Tibial artery (tissue), 4 donors: ENCODE results near the gene SUPT16H.

ENCODE experiments used
- DNase-seq, 2 donors: peaks; one replicate each; pipeline ENCODE4 v3.0.0-alpha.2; 2019
- H3K27ac ChIP-seq, 2 donors: fragments of 200-600 bp; sonication (generic) in 1 of 2; 1 replicate in 1 of 2; 2 replicates in 1 of 2; pipeline ENCODE4 v1.5.1; 2018 to 2019; ENCODE audit warnings: mild to moderate bottlenecking in 1 of 2
- H3K27me3 ChIP-seq, 2 donors: fragments of 200-600 bp; sonication (generic) in 1 of 2; one replicate each; pipeline versions ENCODE4 v1.5.1 to v1.6.0; 2016 to 2019
- H3K36me3 ChIP-seq, 3 donors: fragments of 200-600 bp; sonication (generic) in 2 of 3; one replicate each; pipeline ENCODE4 v1.5.1; 2016 to 2019; ENCODE audit warnings: mild to moderate bottlenecking in 2 of 3
- H3K4me1 ChIP-seq, 4 donors: fragments of 200-600 bp; sonication (generic) in 2 of 4; 1 replicate in 3 of 4; 2 replicates in 1 of 4; pipeline ENCODE4 v1.5.1; 2016 to 2019
- H3K4me3 ChIP-seq, 2 donors: fragments of 200-600 bp; sonication (generic) in 1 of 2; 1 replicate in 1 of 2; 2 replicates in 1 of 2; pipeline ENCODE4 v1.5.1; 2018 to 2019; ENCODE audit warnings: mild to moderate bottlenecking in 2 of 2
- H3K9me3 ChIP-seq, 3 donors: fragments of 200-600 bp; sonication (generic) in 1 of 3; one replicate each; pipeline ENCODE4 v1.5.1; 2016 to 2019
- intact Hi-C: fragments of 100-400 bp; cut with DNase I; formaldehyde crosslinking; loops from one replicate; pipeline ENCODE4 v1.15.0; 2023; ENCODE audit warnings: low total_unique reads
- TF ChIP-seq, protein P1 (sequence below), 2 experiments: fragments of 200-600 bp in 1 of 2; fragments of 450-650 bp in 1 of 2; IDR thresholded peaks; one replicate each; pipeline ENCODE4 v1.5.1; 2017 to 2019; ENCODE audit warnings: antibody characterized with exemption in 2 of 2, mild to moderate bottlenecking in 1 of 2, moderate library complexity in 1 of 2

Gene SUPT16H

DNA sequence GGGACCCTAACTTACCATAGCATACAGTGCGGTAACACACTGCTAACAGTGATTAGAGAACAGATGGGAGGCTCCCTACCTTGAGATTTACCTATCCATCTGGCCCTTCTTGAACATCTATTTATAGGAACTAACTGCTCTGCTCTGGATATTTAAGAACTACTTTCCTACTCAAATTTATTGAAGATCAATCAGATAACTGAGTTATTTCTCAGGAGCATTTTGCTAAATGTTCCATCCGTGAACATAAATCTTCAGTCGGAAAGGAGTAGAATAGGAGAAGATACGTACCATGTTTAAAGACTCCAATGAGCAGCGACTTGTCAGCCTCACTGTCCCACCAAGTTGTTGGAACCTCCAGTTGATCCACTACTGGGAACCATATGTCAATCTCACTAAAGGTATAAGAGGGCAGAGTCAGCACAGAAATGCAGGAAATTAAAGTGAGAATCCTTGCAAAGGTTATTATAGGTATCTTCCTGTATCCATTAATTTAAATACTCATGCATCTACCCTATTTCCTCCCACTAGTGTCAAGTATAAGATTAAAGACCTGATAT is 15.6 kb upstream of the SUPT16H start:
- Histone ChIP-seq H3K4me1 (no peaks in the 10 kb centered on the region), H3K4me3 (no peak overlapping the region), H3K27ac (no peak overlapping the region), H3K9me3 (no peaks in the 10 kb centered on the region), H3K27me3 (no peaks in the 10 kb centered on the region), H3K36me3 (peaks cover 97 to 100% (median 99%) of the 10 kb centered on the region in 3 donors)
- DNase-seq: no peak
- intact Hi-C loops: no loop called here
- TF ChIP-seq, protein P1, sequence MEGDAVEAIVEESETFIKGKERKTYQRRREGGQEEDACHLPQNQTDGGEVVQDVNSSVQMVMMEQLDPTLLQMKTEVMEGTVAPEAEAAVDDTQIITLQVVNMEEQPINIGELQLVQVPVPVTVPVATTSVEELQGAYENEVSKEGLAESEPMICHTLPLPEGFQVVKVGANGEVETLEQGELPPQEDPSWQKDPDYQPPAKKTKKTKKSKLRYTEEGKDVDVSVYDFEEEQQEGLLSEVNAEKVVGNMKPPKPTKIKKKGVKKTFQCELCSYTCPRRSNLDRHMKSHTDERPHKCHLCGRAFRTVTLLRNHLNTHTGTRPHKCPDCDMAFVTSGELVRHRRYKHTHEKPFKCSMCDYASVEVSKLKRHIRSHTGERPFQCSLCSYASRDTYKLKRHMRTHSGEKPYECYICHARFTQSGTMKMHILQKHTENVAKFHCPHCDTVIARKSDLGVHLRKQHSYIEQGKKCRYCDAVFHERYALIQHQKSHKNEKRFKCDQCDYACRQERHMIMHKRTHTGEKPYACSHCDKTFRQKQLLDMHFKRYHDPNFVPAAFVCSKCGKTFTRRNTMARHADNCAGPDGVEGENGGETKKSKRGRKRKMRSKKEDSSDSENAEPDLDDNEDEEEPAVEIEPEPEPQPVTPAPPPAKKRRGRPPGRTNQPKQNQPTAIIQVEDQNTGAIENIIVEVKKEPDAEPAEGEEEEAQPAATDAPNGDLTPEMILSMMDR (IDR thresholded peaks at IDR 0.05): no peak

DNA sequence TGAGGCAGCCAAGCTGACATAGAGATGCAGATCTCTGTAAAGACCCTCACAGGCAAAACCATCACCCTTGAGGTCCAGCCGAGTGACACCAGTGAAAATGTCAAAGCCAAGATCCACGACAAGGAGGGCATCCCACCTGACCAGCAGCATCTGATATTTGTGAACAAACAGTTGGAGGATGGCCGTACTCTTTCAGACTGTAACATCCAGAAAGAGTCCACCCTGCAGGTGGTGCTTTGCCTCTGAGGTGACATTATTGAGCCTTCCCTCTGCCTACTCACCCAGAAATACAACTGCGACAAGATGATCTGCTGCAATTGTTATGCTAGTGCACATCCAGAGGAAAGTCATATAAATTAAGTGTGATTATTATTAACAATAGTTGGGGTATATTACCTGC is 15.1 kb upstream of the SUPT16H start:
- DNase-seq: no peak
- Histone ChIP-seq H3K27me3 (no peaks in the 10 kb centered on the region), H3K4me3 (no peak overlapping the region), H3K36me3 (peaks cover 98 to 100% (median 99%) of the 10 kb centered on the region in 3 donors), H3K4me1 (no peaks in the 10 kb centered on the region), H3K9me3 (no peaks in the 10 kb centered on the region), H3K27ac (no peak overlapping the region)
- TF ChIP-seq, protein P1 (IDR thresholded peaks at IDR 0.05): no peak
- intact Hi-C loops: no loop called here

DNA sequence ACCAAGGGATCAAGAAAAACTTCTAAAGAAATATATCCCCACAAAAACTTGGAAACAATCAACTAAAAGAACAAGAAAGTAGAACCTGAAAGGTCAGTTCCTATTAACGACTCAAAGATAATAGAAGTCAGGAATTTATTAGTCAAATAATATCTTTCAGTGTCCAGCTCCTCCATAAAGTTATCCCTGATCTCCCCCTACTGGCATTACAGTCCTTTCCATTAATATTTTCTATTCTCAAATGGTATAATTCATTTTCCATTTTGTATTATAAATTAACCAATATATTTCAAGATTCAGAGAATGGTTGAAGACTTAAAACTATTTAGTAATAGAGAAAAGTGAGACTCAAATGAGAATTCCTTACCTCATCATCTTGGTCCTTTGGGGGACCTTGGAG is 11.6 kb upstream of the SUPT16H start:
- intact Hi-C loops: no loop called here
- Histone ChIP-seq H3K9me3 (no peaks in the 10 kb centered on the region), H3K27ac (no peak overlapping the region), H3K36me3 (peaks cover 95 to 100% (median 99%) of the 10 kb centered on the region in 3 donors), H3K27me3 (no peaks in the 10 kb centered on the region), H3K4me1 (no peaks in the 10 kb centered on the region), H3K4me3 (no peak overlapping the region)
- TF ChIP-seq, protein P1 (IDR thresholded peaks at IDR 0.05): no peak
- no peak for DNase-seq

DNA sequence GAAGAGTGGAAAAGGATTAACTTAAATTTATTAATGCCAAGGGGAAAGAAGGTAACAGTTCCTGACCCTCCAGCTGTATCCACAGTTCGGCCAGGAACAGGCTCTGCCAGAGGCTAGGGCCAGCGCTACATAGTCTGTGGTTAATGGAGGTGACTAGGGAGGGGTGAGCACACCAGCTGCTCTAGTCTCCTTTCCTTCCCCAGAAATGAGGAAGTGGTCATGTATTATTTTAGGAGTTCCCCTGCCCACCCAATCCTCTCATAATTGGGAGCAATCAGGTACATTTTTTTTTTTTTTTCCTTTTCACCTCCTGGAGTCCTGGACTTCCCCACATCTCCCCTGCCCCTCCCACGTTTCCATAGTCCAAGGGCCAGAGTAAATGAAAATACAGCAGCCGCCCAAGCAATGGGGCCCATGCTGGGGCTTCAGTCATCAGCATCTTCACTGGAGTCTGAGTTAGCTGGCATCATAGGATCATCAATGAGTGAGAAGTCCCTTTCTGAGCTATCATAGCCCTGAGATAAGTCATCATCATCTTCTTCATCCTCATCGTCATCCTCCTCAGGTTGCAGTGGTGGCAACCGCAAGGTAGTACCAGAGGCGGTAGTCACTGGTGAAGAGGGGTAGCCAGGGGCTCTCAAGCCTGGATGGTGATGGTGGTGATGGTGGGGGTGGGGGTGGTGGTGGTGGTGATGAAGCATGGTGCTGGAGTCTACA is 1.5 kb upstream of the SUPT16H start:
- Histone ChIP-seq H3K27ac (peak overlapping the region; percentile 76 to 91), H3K4me3 (peak overlapping the region in 1 of 2 donors; percentile 78), H3K36me3 (peaks cover 27 to 40% (median 28%) of the 10 kb centered on the region in 3 donors), H3K9me3 (no peaks in the 10 kb centered on the region), H3K27me3 (no peaks in the 10 kb centered on the region), H3K4me1 (peaks cover 0 to 30% (median 18%) of the 10 kb centered on the region in 4 donors)
- intact Hi-C loops: loop anchor here (10.0 kb wide), 1 partner anchor 151 kb away; no protein-coding TSS in a partner anchor
- no peak for DNase-seq
- TF ChIP-seq, protein P1 (IDR thresholded peaks at IDR 0.05): no peak

DNA sequence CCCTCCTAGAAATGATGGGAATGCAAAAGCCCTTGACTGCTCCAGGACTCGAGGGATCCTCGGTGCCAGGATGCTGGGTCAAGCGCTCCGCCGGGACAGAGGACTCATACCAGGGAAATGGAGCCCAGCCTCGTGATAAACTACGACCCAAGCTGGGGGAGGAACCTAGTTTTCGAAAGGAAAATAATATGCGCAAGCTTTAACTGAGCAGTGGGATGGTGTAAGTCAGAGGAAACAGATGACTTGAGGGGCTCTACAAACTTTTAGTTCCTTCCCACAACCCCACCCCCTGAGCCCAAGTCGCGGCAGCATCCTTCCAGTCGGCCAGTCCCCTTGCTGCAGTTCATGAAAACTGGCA is 654 bp upstream of the SUPT16H start:
- no peak for DNase-seq
- Histone ChIP-seq H3K27ac (peak overlapping the region; percentile 76 to 91), H3K36me3 (peaks cover 19 to 32% (median 20%) of the 10 kb centered on the region in 3 donors), H3K27me3 (no peaks in the 10 kb centered on the region), H3K9me3 (no peaks in the 10 kb centered on the region), H3K4me3 (peak overlapping the region; percentile 68 to 78), H3K4me1 (peaks cover 0 to 30% (median 18%) of the 10 kb centered on the region in 4 donors)
- TF ChIP-seq, protein P1 (IDR thresholded peaks at IDR 0.05): no peak
- intact Hi-C loops: loop anchor here (5.0 to 10.0 kb wide), 4 partner anchors 53 to 292 kb away; no protein-coding TSS in a partner anchor
